Gastrocnemius medialis (tissue), 4 donors: ENCODE data around the gene CALN1. TPM values are rescaled to one million over a fixed set of nuclear protein-coding genes. Genes with fewer than 3 reads are reported as not detected.

Source experiments
- ATAC-seq, 2 donors: fragments of 150-250 bp; one replicate each; pipeline ENCODE4 v1.9.1; 2016
- DNase-seq, 2 donors: peaks; one replicate each; pipeline ENCODE4 v3.0.0-alpha.2; 2019
- H3K27ac ChIP-seq, 4 donors: fragments of 200-600 bp; sonication (generic); 1 replicate in 1 of 4; 2 replicates in 3 of 4; pipeline ENCODE4 v1.5.1; 2016 to 2018; ENCODE audit warnings: mild to moderate bottlenecking in 2 of 4, moderate library complexity in 1 of 4
- H3K27me3 ChIP-seq, 3 donors: fragments of 200-600 bp; sonication (generic) in 2 of 3; 1 replicate in 1 of 3; 2 replicates in 2 of 3; pipeline versions ENCODE4 v1.5.1 to v1.6.0; 2016 to 2019; ENCODE audit warnings: mild to moderate bottlenecking in 1 of 3, moderate library complexity in 1 of 3
- H3K36me3 ChIP-seq, 2 donors: fragments of 200-600 bp; sonication (generic) in 1 of 2; one replicate each; pipeline ENCODE4 v1.5.1; 2017 to 2018
- H3K4me1 ChIP-seq, 2 donors: fragments of 200-600 bp; sonication (generic) in 1 of 2; one replicate each; pipeline ENCODE4 v1.5.1; 2016 to 2017; ENCODE audit warnings: mild to moderate bottlenecking in 2 of 2
- H3K4me3 ChIP-seq, 4 donors: fragments of 200-600 bp; sonication (generic) in 3 of 4; 1 replicate in 1 of 4; 2 replicates in 3 of 4; pipeline ENCODE4 v1.5.1; 2016 to 2019; ENCODE audit warnings: mild to moderate bottlenecking in 2 of 4
- H3K9me3 ChIP-seq, 3 donors: fragments of 200-600 bp; sonication (generic) in 2 of 3; 1 replicate in 1 of 3; 2 replicates in 2 of 3; pipeline ENCODE4 v1.5.1; 2016 to 2019
- CTCF ChIP-seq, 5 experiments: fragments of 450-650 bp in 3 of 5; fragments of 200-600 bp in 2 of 5; sonication (generic) in 2 of 5; IDR thresholded peaks in 4 of 5; conservative IDR thresholded peaks in 1 of 5; 1 replicate in 4 of 5; 2 replicates in 1 of 5; pipeline ENCODE4 v1.5.1; 2016 to 2019; ENCODE audit warnings: antibody characterized with exemption in 5 of 5, mild to moderate bottlenecking in 3 of 5, moderate library complexity in 3 of 5
- POLR2A ChIP-seq, 2 donors: fragments of 450-650 bp; IDR thresholded peaks; one replicate each; pipeline ENCODE4 v1.6.1; 2017; ENCODE audit warnings: antibody characterized with exemption in 2 of 2, mild to moderate bottlenecking in 2 of 2, moderate library complexity in 2 of 2
- in situ Hi-C, 4 donors: fragments of 200-750 bp; cut with MboI; loops; one replicate each; pipeline versions ENCODE4 v1.15.0 to v1.8.0; 2017; ENCODE audit warnings: low sequenced_read_pairs in 4 of 4
- intact Hi-C: fragments of 100-400 bp; cut with DNase I; formaldehyde crosslinking; loops from one replicate; pipeline ENCODE4 v1.15.1; 2023; ENCODE audit warnings: low total_unique reads
- total RNA-seq, 4 donors: library from RNA; depleted of rRNA; stranded (reverse); fragments of >200 nt; gene quantifications; one replicate each; pipeline versions ENCODE4 v1.1.0 to v1.2.3, GENCODE V29; 2016

The CALN1 gene
- total RNA-seq, 4 donors from 2014 or later: not detected

GRCh38 chr7:72413886-72414285 is 1.7 kb upstream of the CALN1 start:
- H3K4me1 ChIP-seq: no peaks in the 10 kb centered on the region
- intact Hi-C loops (no loop called here), in situ Hi-C loops (no loop called here)
- no peaks in the 10 kb centered on the region for H3K9me3 ChIP-seq
- H3K27me3 ChIP-seq: no peaks in the 10 kb centered on the region
- no peak for ATAC-seq
- H3K27ac ChIP-seq: no peak overlapping the region
- H3K36me3 ChIP-seq: no peaks in the 10 kb centered on the region
- TF ChIP-seq POLR2A (IDR thresholded peaks at IDR 0.05): no peak
- TF ChIP-seq CTCF (IDR thresholded peaks at IDR 0.05 in 4 of 5, conservative IDR thresholded peaks at IDR 0.05 in 1 of 5): no peak
- no peak for DNase-seq
- H3K4me3 ChIP-seq: no peak overlapping the region

GRCh38 chr7:72413290-72413689 is 1.2 kb upstream of the CALN1 start:
- no peaks in the 10 kb centered on the region for H3K36me3 ChIP-seq
- ATAC-seq (no peak), DNase-seq (no peak)
- no peak overlapping the region for H3K4me3 ChIP-seq
- intact Hi-C loops (no loop called here), in situ Hi-C loops (no loop called here)
- H3K9me3 ChIP-seq: no peaks in the 10 kb centered on the region
- H3K27me3 ChIP-seq: no peaks in the 10 kb centered on the region
- no peak for TF ChIP-seq POLR2A (IDR thresholded peaks at IDR 0.05)
- no peak for TF ChIP-seq CTCF (IDR thresholded peaks at IDR 0.05 in 4 of 5, conservative IDR thresholded peaks at IDR 0.05 in 1 of 5)
- H3K4me1 ChIP-seq: no peaks in the 10 kb centered on the region
- no peak overlapping the region for H3K27ac ChIP-seq

GRCh38 chr7:72411419-72411818 is 719 bp downstream of the CALN1 start:
- in situ Hi-C loops (no loop called here), intact Hi-C loops (no loop called here)
- no peak overlapping the region for H3K4me3 ChIP-seq
- ATAC-seq (no peak), DNase-seq (no peak)
- H3K4me1 ChIP-seq: no peaks in the 10 kb centered on the region
- H3K27me3 ChIP-seq: no peaks in the 10 kb centered on the region
- no peaks in the 10 kb centered on the region for H3K36me3 ChIP-seq
- TF ChIP-seq POLR2A (IDR thresholded peaks at IDR 0.05) (no peak), CTCF (IDR thresholded peaks at IDR 0.05 in 4 of 5, conservative IDR thresholded peaks at IDR 0.05 in 1 of 5) (no peak)
- no peaks in the 10 kb centered on the region for H3K9me3 ChIP-seq
- no peak overlapping the region for H3K27ac ChIP-seq

GRCh38 chr7:72409638-72410015 is 2.5 kb downstream of the CALN1 start:
- intact Hi-C loops: no loop called here

More at GRCh38 chr7:72409638-72410015, 2.5 kb downstream of the CALN1 start:
- no peak for DNase-seq
- Histone ChIP-seq H3K9me3 (no peaks in the 10 kb centered on the region), H3K36me3 (no peaks in the 10 kb centered on the region), H3K4me3 (no peak overlapping the region), H3K4me1 (no peaks in the 10 kb centered on the region), H3K27me3 (no peaks in the 10 kb centered on the region), H3K27ac (no peak overlapping the region)
- TF ChIP-seq POLR2A (IDR thresholded peaks at IDR 0.05): no peak
- no peak for TF ChIP-seq CTCF (IDR thresholded peaks at IDR 0.05 in 4 of 5, conservative IDR thresholded peaks at IDR 0.05 in 1 of 5)
- no peak for ATAC-seq
- in situ Hi-C loops: no loop called here
